GM10847 (cell line): ENCODE results near the gene NPTX2.

Experiments used
- POLR2A ChIP-seq: IDR thresholded peaks from 2 replicates; pipeline ENCODE4 v1.6.1; 2011; ENCODE audit not compliant: insufficient read length; ENCODE audit errors: extremely low read depth

The NPTX2 gene, protein sequence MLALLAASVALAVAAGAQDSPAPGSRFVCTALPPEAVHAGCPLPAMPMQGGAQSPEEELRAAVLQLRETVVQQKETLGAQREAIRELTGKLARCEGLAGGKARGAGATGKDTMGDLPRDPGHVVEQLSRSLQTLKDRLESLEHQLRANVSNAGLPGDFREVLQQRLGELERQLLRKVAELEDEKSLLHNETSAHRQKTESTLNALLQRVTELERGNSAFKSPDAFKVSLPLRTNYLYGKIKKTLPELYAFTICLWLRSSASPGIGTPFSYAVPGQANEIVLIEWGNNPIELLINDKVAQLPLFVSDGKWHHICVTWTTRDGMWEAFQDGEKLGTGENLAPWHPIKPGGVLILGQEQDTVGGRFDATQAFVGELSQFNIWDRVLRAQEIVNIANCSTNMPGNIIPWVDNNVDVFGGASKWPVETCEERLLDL

DNA sequence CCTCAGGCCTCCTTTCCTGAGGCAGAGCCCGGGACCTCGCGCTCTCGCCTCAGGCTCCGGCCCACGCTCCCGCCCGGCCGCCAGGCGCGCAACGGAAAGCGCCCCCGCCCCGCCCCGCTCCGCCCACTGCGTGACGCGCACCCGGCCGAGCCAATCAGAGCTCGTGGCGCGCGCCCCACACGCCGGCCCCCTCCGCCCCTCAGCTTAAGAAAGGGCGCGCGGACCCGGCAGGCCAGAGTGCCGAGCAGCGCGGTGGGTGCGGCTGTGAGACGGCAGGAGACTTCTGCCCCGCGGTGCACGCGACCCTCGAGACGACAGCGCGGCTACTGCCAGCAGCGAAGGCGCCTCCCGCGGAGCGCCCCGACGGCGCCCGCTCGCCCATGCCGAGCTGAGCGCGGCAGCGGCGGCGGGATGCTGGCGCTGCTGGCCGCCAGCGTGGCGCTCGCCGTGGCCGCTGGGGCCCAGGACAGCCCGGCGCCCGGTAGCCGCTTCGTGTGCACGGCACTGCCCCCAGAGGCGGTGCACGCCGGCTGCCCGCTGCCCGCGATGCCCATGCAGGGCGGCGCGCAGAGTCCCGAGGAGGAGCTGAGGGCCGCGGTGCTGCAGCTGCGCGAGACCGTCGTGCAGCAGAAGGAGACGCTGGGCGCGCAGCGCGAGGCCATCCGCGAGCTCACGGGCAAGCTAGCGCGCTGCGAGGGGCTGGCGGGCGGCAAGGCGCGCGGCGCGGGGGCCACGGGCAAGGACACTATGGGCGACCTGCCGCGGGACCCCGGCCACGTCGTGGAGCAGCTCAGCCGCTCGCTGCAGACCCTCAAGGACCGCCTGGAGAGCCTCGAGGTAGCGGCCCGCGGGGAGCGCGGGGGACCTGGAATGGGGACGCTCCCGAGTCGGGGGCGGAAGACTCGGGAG is at the start of gene NPTX2:
NPTX2 (plus strand) TSS at position 235 of the 909 bp plus-strand sequence; CDS start at position 412, 177 bp downstream.
- TF ChIP-seq POLR2A: no peak

DNA sequence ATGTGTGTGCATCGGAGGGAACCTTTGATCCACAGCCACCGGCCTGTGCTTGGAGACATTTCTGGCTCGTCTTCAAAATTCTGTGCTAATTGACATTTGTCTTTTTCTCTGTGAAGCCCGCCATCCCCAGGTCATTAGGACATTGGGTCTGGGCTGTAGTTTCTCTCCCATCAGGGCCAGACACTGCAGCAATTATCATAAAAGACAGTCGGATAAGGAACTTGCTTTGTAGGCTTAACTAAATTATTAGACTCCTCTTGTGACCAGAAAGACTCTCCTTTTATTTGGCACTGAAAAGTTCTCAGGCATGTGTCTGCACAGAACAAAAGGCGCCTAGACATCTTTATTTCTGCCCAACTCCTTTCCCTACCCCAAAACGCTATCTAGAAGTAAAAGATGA is 49.1 kb upstream of the NPTX2 start:
- TF ChIP-seq POLR2A: no peak

DNA sequence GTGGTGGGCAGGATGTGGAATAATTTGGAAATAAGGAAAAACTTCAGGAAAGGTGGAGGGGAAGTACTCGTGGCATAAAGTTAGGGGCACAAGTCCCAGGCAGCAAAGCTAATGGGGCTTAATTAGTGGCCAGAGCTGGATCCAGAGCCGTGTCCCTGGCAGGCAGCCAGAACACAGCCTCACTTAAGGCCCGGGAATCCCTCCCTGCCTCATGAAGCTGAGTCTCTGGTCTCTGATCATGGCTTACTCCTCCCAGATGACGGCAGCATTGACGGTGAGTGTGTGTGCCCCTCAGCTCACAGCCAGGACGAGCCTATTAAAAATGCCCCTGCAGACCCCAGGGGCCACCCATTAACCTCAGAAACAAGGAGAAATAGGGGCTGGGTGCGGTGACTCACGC is 48.2 kb upstream of the NPTX2 start:
- no peak for TF ChIP-seq POLR2A

DNA sequence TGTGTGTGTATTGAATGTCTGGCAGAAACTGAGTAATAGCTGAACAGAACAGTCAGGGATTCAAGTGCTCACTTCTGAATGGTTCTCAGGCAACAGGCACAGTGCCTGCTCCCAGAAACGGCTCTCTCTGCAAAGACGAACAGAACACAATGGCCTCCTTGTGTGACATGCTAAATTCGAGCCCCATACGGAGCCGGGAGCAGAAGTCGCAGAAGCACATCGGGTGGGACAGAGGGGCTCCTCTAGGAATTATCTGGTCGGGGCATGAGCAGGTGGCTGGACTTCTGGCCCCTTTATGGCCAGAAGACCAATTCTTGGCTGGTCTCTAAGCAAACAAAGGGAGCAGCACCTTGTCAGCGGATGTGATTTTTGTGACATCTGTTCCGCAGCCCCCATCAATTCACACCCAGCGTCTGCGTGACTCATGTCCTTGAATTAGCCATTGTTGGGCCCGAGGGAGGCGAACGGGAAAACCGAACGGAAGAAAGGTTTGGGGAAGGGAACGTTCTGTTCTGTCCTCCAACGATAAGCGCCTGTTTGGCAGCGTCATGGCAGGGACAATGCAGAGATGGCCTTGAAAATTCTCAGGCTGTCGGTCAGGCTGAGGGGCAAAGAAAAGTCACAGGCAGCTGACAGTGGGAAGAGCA is 47.3 kb upstream of the NPTX2 start:
- TF ChIP-seq POLR2A: no peak

DNA sequence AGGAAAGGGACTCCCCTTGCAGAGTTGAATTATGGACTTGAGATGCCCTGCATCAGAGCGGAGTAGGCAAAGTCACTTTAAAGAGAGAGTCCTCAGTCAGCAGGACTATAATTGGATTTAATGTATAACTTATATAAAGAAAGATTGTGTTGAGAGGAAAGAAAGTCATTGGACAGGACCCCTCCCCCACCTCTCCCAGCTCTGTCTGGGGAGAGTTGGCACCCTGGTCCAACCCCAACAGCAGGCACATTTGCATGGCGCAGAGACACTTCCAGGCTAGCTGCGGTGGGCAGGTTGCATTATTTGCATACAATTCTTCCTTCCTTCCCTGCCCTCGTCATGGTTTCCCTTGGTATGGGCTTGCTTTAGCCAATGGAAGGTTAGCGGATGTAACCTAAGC is 46.1 kb upstream of the NPTX2 start:
- TF ChIP-seq POLR2A: no peak

DNA sequence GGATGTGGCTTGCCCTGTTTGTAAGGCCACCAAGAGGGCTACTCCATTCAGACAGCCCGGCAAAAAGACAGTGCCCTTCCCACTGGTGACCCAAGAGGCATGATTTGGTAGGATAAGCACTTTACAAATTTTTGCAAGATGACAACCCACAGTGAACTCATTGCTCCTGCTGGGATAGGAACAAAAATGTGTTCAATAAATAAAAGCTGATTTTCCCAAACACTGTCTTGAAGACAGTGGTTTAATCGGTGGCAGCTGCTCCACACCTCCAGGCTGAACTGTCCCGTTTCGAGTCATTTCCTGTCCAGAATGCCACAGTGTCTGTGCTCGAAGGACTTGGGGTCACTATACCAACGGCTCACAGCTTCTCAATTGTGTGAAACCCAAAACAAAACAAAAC is 45.1 kb upstream of the NPTX2 start:
- no peak for TF ChIP-seq POLR2A

DNA sequence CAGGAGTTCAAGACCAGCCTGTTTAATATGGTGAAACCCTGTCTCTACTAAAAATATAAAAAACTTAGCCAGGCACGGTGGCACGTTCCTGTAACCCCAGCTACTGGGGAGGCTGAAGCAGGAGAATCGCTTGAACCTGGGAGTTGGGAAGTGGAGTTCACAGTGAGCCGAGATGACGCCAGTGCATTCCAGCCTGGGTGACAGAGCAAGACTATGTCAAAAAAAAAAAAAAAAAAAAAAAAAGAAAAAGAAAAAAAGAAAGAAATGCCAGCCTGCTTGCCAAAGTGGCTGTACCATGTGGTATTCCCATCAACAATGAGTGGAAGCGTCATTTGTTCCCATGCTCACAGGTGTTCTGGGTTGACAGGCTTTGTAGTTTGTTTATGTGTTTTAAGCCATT is 43.3 kb upstream of the NPTX2 start:
- TF ChIP-seq POLR2A: no peak

DNA sequence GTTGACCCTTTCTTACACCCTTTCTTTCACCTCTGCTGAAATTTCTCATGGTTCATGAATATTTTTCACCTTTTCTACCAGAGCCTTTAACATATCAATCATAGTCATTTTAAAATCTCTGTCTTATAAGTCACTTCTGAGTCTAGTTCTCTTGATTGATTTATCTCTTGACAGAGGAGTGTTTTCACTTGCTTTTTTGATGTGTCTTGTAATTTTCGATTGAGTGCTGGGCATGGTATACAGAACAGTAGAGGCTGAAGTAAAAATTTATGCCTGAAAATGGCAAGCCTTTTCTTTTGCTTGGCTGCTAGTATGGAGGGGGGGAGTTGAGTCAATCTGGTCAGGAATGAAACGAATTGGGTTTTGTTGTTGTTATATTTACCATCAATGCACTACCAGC is 41.2 kb upstream of the NPTX2 start:
- no peak for TF ChIP-seq POLR2A

DNA sequence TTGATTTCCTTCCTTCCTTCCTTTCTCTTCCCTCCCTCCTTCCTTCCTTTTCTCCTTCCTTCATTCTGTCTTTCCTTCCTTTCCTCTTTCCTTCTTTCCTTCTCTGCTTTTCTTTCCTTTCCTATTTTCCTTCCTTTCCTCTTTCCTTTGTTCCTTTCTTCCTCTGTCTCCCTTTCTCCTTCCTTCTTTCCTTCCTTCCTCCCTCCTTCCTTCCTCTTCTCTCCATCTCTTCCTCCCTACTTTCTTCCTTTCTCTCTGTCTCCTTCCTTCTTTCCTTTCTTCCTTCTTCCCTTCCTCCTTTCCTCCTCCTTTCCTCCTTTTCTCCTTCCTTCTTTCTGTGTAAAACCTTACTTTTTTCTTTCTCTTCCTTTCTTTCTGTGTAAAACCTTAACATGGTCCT is 32.3 kb upstream of the NPTX2 start:
- no peak for TF ChIP-seq POLR2A

DNA sequence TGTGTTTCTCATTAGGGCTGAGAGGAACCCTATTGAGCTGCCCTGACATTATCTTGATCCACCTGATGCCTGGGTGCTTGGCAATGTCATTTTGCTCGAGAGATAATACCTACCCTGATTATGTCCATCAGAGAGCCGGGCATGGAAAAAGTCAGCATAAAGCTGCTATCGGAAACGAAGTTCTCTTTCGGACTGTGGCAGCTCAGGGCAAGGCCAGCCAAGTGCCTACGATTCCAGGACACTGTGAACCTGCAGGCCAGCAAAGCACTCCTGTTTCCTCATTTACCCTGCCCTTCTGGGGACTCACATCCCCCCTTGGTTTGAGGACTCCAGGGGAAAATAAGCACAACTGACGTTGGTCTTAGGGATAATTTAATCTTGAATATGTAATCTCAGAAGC is 25.2 kb upstream of the NPTX2 start:
- no peak for TF ChIP-seq POLR2A

DNA sequence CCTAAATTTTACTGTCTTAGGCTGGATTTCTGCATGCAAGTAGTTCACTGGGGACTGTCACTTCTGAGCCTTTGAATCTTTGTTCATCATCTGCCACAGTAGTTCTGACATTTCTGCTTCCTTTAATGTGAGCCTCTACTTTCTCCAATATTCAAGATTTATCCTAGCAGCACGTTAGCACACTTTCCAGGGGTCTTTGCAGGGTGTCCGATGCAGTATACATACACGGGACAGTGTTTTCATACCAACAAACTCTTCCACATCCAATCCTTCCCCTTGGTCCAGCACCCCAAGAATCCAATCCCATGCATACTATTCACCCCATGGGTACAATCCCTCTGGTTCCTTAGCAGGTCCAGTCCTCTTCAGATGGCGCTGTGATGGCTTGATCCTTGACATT is 22.7 kb upstream of the NPTX2 start:
- no peak for TF ChIP-seq POLR2A

DNA sequence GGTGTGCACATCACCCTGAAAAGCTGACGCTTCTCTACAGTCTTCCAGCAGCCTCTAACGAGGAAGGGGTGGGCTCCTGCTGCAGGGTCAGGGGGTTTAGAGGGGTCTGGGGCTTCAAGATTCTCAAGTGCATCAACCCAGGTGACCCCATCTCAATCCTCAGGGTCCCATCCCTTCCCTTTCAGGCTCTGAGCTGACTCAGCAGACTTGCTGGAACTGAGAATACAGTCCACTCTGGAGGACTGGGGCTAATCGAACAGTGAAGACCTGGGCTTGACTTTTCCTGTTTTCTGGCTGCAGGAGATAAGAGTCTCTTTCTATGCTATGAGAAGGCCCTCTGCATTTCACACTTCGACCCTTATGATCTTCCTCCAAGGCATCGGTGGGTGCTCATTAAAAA is 22.3 kb upstream of the NPTX2 start:
- TF ChIP-seq POLR2A: no peak

DNA sequence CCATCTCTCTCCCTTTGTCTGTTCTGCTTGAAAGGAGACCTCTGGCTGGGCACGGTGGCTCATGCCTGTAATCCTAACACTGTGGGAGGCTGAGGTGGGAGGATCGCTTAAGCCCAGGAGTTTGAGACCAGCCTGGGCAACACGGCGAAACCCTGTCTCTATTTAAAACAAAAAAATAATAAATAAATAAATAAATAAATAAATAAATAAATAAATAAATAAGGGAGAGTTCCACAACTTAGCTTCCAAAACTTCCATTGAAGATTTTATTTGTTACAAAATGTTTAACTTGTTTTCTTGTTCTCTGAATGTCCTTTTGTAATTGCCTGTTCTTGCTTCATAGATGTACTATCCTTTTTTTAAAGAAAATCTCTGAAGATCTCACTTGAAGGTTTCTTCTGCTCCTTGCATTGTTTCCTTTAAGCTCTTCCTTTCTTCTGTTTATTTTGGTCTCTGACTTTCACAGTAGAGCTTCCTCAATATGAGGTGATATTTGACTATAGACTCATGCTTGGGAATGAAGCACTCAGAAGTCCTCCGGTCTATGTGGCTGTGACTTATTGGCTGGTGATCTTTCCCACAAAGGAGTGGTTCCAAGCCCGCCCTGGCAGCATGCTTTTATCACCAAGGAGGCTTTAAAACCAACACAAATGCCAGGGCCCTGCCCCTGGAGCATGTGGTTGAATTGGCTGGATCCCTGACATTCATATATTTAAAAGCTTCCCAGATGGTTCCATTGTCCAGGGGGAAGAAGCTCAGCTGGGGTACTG is 18.1 kb upstream of the NPTX2 start:
- TF ChIP-seq POLR2A: no peak

DNA sequence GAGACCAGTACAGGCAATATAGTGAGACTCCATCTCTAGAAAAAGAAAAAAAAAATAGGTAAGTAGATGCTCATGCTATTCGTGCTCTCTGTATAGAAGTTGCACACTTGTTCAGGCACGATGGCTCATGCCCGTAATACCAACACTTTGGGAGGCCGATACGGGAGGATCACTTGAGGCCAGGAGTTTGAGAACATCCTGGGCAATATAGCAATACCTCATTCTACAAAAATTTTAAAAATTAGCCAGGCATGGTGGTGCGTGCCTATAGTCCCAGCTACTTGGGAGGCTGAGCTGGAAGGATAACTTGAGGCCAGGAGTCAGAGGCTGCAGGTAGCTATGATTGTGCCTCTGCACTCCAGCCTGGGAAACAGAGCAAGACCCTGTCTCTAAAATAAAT is 17.2 kb upstream of the NPTX2 start:
- TF ChIP-seq POLR2A: no peak
